Coronary artery (tissue), 2 donors: ENCODE data around the gene IQCH.
"Not testable (repeated sequence)": the region's sequence is repeated elsewhere in the genome, so short reads cannot be mapped to it uniquely, and the experiment has no call there.

Experiments used
- DNase-seq: peaks from one replicate; pipeline ENCODE4 v3.0.0-alpha.2; 2017; ENCODE audit warnings: low spot score
- H3K27ac ChIP-seq, 2 donors: fragments of 200-600 bp; sonication (generic); one replicate each; pipeline ENCODE4 v1.5.1; 2016 to 2019
- H3K4me3 ChIP-seq: fragments of 200-600 bp; sonication (generic); 2 replicates; pipeline ENCODE4 v1.5.1; 2016; ENCODE audit warnings: mild to moderate bottlenecking, moderate library complexity
- TF ChIP-seq, protein P1 (sequence below): fragments of 200-600 bp; sonication (generic); IDR thresholded peaks from one replicate; pipeline ENCODE4 v1.5.1; 2019; ENCODE audit warnings: antibody characterized with exemption

IQCH gene

GRCh38 chr15:67349634-67350033, 95.0 kb downstream of the IQCH start:
- TF ChIP-seq, protein P1, sequence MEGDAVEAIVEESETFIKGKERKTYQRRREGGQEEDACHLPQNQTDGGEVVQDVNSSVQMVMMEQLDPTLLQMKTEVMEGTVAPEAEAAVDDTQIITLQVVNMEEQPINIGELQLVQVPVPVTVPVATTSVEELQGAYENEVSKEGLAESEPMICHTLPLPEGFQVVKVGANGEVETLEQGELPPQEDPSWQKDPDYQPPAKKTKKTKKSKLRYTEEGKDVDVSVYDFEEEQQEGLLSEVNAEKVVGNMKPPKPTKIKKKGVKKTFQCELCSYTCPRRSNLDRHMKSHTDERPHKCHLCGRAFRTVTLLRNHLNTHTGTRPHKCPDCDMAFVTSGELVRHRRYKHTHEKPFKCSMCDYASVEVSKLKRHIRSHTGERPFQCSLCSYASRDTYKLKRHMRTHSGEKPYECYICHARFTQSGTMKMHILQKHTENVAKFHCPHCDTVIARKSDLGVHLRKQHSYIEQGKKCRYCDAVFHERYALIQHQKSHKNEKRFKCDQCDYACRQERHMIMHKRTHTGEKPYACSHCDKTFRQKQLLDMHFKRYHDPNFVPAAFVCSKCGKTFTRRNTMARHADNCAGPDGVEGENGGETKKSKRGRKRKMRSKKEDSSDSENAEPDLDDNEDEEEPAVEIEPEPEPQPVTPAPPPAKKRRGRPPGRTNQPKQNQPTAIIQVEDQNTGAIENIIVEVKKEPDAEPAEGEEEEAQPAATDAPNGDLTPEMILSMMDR = no peak
- Histone ChIP-seq H3K4me3 (no peak overlapping the region), H3K27ac (no peak overlapping the region)
- no peak for DNase-seq

DNA sequence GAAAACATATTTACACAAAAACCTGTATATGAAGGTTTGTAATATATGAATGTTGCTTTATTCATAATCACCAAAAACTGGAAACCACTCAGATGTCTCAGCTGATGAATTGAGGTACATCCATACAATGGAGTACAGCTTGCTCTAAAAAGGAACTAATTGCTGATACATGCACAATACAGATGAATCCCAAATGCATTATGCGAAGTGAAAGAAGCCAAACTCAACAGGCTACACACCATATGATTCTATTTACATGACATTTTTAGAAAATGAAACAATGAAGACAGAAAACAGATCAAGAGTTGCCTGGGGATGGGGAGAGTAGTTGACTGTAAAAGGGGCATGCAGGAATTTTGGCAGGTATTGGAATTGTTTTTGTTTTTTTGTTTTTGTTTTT, 95.5 kb downstream of the IQCH start:
- TF ChIP-seq, protein P1 = no peak
- no peak overlapping the region for H3K4me3 ChIP-seq
- H3K27ac ChIP-seq = no peak overlapping the region
- no peak for DNase-seq

- Histone ChIP-seq H3K4me3 (no peak overlapping the region), H3K27ac (no peak overlapping the region)
- no peak for DNase-seq
- TF ChIP-seq, protein P1 = no peak
Observed at GRCh38 chr15:67358391-67358790, 103.8 kb downstream of the IQCH start.

DNA sequence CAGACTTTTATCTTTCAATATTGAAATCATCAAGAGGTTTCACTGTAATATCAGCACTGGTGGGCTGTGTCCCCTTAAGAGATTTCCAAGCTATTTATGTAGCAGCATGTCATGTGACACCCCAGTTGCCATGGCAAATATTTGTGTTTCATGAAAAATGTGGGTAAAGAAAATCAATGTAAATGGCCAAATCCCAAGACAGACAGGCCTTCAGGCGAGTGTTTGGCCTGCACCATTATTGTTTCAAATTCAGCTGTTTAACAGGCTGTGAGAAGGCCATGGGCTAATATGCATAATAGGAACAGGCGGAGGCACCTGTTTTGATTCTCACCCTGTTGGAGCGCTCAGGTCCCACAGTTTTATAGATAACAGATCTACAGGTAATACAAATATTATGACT, 104.2 kb downstream of the IQCH start:
- H3K27ac ChIP-seq = no peak overlapping the region
- TF ChIP-seq, protein P1 = no peak
- no peak for DNase-seq
- no peak overlapping the region for H3K4me3 ChIP-seq

DNA sequence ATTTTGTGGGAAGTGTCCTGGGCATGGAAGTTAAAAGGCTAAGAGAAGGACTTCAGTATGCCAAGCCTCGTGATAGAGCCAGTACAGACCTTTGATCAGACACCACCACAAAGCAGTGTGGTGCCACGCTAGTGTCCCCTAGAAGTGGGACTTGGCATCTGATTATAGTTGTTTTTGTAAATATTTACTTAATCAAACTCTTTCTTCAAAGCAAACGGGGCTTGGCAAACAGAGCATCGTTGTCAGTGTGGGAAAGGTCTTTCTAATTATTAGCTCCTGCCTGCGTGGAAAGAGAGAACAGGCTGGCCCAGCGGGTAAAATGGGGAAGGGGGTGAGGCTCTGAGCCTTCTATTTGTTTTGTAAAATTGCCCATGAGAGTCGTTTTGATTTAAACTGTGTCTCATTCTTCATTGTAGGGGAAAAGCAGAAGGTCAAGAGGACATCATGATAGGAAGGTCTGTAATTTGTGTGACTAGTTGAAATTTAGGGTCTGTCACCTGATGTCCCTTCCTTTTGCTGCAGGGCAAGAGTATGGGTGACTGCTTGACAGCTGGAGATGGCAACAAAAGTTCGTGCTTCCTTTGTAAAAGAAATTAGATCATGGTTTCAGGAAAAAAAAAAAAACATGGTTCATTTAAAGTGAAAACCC, 105.0 kb downstream of the IQCH start:
- Histone ChIP-seq H3K4me3 (no peak overlapping the region), H3K27ac (no peak overlapping the region)
- TF ChIP-seq, protein P1 = no peak
- no peak for DNase-seq

- TF ChIP-seq, protein P1 = no peak
- Histone ChIP-seq H3K4me3 (no peak overlapping the region), H3K27ac (no peak overlapping the region)
- no peak for DNase-seq
Observed at GRCh38 chr15:67361100-67361499, 106.5 kb downstream of the IQCH start.

DNA sequence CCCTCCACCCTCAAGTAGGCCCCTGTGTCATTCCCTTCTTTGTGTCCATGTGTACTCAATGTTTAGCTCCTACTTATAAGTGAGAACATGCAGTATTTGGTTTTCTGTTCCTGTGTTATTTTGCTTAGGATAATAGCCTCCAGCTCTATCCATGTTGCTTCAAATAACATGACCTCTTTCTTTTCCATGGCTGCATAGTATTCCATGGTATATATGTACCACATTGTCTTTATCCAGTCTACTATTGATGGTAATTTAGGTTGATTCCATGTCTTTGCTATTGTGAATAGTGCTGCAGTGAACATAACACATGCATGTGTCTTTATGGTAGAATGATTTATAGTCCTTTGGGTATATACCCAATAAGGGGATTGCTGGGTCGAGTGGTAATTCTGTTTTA, 109.1 kb downstream of the IQCH start:
- not testable (repeated sequence) for DNase-seq, H3K4me3 ChIP-seq, H3K27ac ChIP-seq

DNA sequence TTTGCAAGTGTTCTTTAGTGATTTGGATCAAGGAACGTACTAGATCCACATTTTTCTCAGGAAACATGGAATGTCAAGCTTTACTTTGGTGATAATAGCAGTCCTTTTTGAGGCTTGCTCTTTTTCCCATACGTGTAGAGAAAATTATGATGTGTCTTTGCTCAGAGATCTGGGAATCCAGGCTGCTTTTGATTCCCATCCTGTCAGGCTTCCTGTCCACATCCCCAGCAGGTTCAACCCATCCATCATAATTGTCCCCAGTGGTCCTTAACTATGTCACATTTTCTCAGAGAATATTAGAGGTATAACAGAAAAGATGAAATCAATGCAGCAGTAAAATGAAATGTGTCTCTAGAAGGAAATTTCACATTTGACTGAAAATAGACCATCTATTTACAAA, 111.4 kb downstream of the IQCH start:
- Histone ChIP-seq H3K27ac (no peak overlapping the region), H3K4me3 (no peak overlapping the region)
- no peak for DNase-seq
- TF ChIP-seq, protein P1 = no peak
